G401 (cell line): Measurements from ENCODE around the gene HLA-DRA. TPM values are rescaled to one million over a fixed set of nuclear protein-coding genes. Genes with fewer than 3 reads are reported as not detected.

Experiments
- DNase-seq: peaks from one replicate; pipeline ENCODE4 v3.0.0-alpha.2; 2015; ENCODE audit warnings: low spot score
- in situ Hi-C: cut with HindIII; loops from 2 replicates; pipeline ENCODE4 v1.10.0; 2016; ENCODE audit warnings: low sequenced_read_pairs, mixed read lengths
- total RNA-seq: library from RNA; depleted of rRNA; stranded (reverse); fragments of >200 nt; shearing (Covaris generic); gene quantifications from 2 replicates; pipeline ENCODE4 v1.2.3, GENCODE V29; 2014; rRNA removed

The HLA-DRA gene
- total RNA-seq, result not detected in 2 replicates

DNA sequence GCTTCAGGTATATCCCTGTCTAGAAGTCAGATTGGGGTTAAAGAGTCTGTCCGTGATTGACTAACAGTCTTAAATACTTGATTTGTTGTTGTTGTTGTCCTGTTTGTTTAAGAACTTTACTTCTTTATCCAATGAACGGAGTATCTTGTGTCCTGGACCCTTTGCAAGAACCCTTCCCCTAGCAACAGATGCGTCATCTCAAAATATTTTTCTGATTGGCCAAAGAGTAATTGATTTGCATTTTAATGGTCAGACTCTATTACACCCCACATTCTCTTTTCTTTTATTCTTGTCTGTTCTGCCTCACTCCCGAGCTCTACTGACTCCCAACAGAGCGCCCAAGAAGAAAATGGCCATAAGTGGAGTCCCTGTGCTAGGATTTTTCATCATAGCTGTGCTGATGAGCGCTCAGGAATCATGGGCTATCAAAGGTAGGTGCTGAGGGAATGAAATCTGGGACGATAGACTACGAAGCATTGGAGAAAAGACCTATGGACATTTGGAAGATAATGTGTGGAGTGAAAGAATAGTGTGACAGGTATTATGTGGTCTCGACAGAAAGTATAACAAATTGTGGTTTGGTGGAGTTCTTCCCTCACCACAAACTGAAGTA is at the start of gene HLA-DRA:
Gene HLA-DRA (plus strand): TSS at position 286 of the 613 bp plus-strand sequence. CDS start 64 bp downstream, at position 350.
- in situ Hi-C loops, result no loop called here
- DNase-seq, result peak; percentile 35

GRCh38 chr6:32391505-32391904 is 48.2 kb upstream of the HLA-DRA start:
- no peak for DNase-seq
- in situ Hi-C loops, result no loop called here

- no peak for DNase-seq
- in situ Hi-C loops, result no loop called here
These were observed 45.8 kb upstream of the HLA-DRA start for GRCh38 chr6:32393665-32394420.

- in situ Hi-C loops, result no loop called here
- DNase-seq, result no peak
These were observed 43.7 kb upstream of the HLA-DRA start for GRCh38 chr6:32396028-32396427.

GRCh38 chr6:32397252-32397920 is 42.3 kb upstream of the HLA-DRA start:
- in situ Hi-C loops, result no loop called here
- DNase-seq, result no peak

GRCh38 chr6:32401284-32401963 is 38.3 kb upstream of the HLA-DRA start:
- DNase-seq, result no peak
- in situ Hi-C loops, result no loop called here

DNA sequence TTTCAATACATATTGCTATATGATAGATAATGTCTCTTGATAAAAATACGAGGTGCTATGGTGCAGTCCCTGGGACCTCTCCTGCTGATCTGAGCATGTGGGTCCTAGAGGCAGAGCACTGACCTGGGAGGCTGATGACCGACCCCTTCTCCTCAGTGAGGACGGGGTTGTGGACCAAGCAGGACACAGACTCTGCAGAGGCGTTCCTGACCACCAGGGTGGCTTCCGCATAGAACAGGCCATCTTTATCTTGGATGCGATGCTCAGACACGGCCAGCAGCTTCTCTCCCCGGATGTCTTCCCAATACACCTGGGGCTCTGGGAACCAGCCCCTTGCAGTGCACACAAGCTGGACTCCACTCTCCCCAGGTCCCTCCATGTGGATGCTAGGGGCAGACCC is 36.9 kb upstream of the HLA-DRA start:
- in situ Hi-C loops, result no loop called here
- no peak for DNase-seq

- in situ Hi-C loops, result no loop called here
- DNase-seq, result no peak
These were observed 34.0 kb upstream of the HLA-DRA start for GRCh38 chr6:32405656-32406055.

- in situ Hi-C loops, result no loop called here
These were observed 33.5 kb upstream of the HLA-DRA start for GRCh38 chr6:32406197-32406596.

GRCh38 chr6:32406857-32407256 is 32.8 kb upstream of the HLA-DRA start, which contains the start of gene BTNL2:
TSS of gene BTNL2 (minus strand) at chr6:32407181. CDS start at chr6:32407123, 58 bp downstream.
- DNase-seq, result no peak
- in situ Hi-C loops, result no loop called here

More at GRCh38 chr6:32406197-32406596, 33.5 kb upstream of the HLA-DRA start:
- no peak for DNase-seq

GRCh38 chr6:32410906-32411305 is 28.8 kb upstream of the HLA-DRA start:
- DNase-seq, result no peak
- in situ Hi-C loops, result no loop called here

- in situ Hi-C loops, result no loop called here
These were observed 27.9 kb upstream of the HLA-DRA start for GRCh38 chr6:32411566-32412327.

GRCh38 chr6:32413427-32414047 is 26.1 kb upstream of the HLA-DRA start:
- peak; percentile 75 for DNase-seq
- in situ Hi-C loops, result no loop called here

More at GRCh38 chr6:32411566-32412327, 27.9 kb upstream of the HLA-DRA start:
- DNase-seq, result no peak

DNA sequence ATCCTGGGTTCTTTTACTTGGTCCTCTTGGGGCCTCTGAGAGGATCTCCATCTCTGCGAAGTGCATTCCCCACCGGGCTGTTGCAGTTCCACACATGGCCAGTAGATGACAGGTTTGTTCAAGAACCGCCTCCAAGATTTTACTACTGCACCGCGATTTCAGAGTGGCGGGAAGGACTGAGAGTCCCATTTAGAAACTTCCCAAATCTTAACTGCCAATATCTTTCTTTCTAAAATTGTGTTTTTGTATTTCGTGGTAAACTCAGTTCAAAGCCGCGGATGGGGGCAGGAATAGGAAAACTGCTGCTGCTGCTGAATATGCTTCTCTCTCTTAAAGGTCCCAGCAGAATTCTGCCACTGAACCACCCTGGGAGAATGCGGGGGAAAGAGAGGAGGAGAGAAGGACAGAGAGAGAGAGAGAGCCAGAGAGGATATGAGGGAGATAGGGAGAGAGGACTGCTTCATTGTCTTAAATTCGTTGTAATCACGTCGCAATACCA is 24.1 kb upstream of the HLA-DRA start:
- peak; percentile 57 for DNase-seq
- in situ Hi-C loops, result no loop called here

DNA sequence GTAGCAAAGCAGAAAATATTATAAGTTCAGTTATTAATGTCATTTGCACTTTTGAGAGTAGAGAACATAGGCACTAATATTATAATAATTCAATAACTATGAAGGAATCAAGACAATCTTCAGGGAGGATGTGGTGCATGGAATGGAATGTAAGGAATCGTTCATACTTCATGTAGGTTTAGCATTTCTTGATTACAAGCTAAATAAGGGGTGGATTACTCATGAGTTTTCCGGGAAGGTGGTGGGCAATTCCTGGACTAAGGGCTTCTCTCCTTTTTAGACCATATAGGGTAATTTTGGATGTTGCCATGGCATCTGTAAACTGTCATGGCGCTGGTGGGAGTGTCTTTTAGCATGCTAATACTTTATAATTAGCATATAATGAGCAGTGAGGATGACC is 23.7 kb upstream of the HLA-DRA start:
- in situ Hi-C loops, result no loop called here
- DNase-seq, result no peak

DNA sequence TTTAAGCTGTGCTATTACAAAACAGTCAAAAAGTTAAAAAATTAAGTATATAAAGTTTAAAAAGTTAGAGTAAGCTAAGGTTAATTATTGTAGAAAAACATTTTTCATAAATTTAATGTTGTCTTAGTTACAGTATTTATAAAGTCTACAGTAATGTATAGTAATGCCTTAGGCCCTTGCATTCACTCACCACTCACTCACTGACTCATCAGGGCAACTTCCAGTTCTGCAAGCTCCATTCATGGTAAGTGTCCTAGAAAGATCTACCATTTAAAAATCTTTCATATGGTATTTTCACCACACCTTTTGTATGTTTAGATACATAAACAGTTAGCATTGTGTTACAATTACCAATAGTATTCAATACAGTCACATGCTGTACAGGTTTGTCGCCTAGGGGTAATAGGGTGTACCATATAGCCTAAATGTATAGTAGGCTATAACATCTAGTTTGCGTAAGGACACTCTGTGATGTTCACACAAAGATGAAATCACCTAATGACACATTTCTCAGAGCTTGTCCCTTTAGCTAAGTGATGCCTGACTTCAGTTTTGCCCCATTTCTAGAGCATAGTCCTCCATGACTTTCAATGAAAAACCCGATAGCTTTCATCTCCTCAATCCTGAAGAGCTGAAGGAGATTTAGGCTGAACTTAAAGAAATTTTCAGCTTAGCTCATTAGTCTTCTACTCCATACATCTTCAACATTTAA is 14.9 kb upstream of the HLA-DRA start:
- in situ Hi-C loops, result no loop called here
- no peak for DNase-seq

- no peak for DNase-seq
- in situ Hi-C loops, result no loop called here
These were observed 13.3 kb upstream of the HLA-DRA start for GRCh38 chr6:32426338-32426737.

GRCh38 chr6:32427218-32427617 is 12.5 kb upstream of the HLA-DRA start:
- DNase-seq, result no peak
- in situ Hi-C loops, result no loop called here
